ENCODE measurements around the gene NMU. TPM values are rescaled to one million over a fixed set of nuclear protein-coding genes. Genes with fewer than 3 reads are reported as not detected.
"Not testable (repeated sequence)": the region's sequence is repeated elsewhere in the genome, so short reads cannot be mapped to it uniquely, and the experiment has no call there.

Gene NMU
- total RNA-seq, 4 donors from 2014 or later = 0.88 to 9.0 TPM; not detected in 2

GRCh38 chr4:55633903-55634302 lies 2.2 kb downstream of the NMU start:
- Histone ChIP-seq H3K4me1 (peaks cover 5 to 15% of the 10 kb centered on the region in 2 donors), H3K4me3 (replicated peaks in 1 of 3) (no peak overlapping the region), H3K27ac (no peak overlapping the region), H3K27me3 (peaks cover 9% of the 10 kb centered on the region), H3K36me3 (no peaks in the 10 kb centered on the region), H3K9me3 (no peaks in the 10 kb centered on the region)
- WGBS, 2 donors = 84 to 85% methylated on average over 6 of the region's 6 CpGs
- intact Hi-C loops (cut with DNase I) = no loop called here
- TF ChIP-seq POLR2A (IDR thresholded peaks at IDR 0.05) (no peak), CTCF (IDR thresholded peaks at IDR 0.05) (no peak)
- no peak for DNase-seq

GRCh38 chr4:55625835-55626234 lies 10.3 kb downstream of the NMU start:
- Histone ChIP-seq H3K27ac (no peak overlapping the region), H3K4me3 (replicated peaks in 1 of 3) (no peak overlapping the region), H3K4me1 (no peaks in the 10 kb centered on the region), H3K36me3 (no peaks in the 10 kb centered on the region), H3K9me3 (no peaks in the 10 kb centered on the region), H3K27me3 (no peaks in the 10 kb centered on the region)
- TF ChIP-seq POLR2A (IDR thresholded peaks at IDR 0.05) = no peak
- TF ChIP-seq CTCF (IDR thresholded peaks at IDR 0.05) = no peak
- intact Hi-C loops (cut with DNase I) = no loop called here
- no peak for DNase-seq
- 64 to 67% methylated on average over 2 of the region's 2 CpGs for WGBS, 2 donors

GRCh38 chr4:55624063-55624462 lies 12.0 kb downstream of the NMU start:
- intact Hi-C loops (cut with DNase I); H3K27ac ChIP-seq; H3K27me3 ChIP-seq; H3K4me3 ChIP-seq (replicated peaks in 1 of 3); H3K4me1 ChIP-seq; H3K36me3 ChIP-seq; DNase-seq; H3K9me3 ChIP-seq: not testable (repeated sequence)
- 90% methylated on average over 1 of the region's 1 CpG; no CpG with 5 or more reads in 1 of the 2 donors for WGBS, 2 donors

GRCh38 chr4:55618546-55619143 lies 17.5 kb downstream of the NMU start:
- no peaks in the 10 kb centered on the region for H3K36me3 ChIP-seq
- no peaks in the 10 kb centered on the region for H3K4me1 ChIP-seq
- WGBS, 2 donors = 93 to 100% methylated on average over 1 of the region's 1 CpG
- no peaks in the 10 kb centered on the region for H3K9me3 ChIP-seq
- intact Hi-C loops (cut with DNase I) = no loop called here
- no peak for DNase-seq
- no peak for TF ChIP-seq CTCF (IDR thresholded peaks at IDR 0.05)
- no peak for TF ChIP-seq POLR2A (IDR thresholded peaks at IDR 0.05)
- no peak overlapping the region for H3K27ac ChIP-seq
- H3K27me3 ChIP-seq = no peaks in the 10 kb centered on the region
- H3K4me3 ChIP-seq (replicated peaks in 1 of 3) = no peak overlapping the region

GRCh38 chr4:55617587-55618197 lies 18.4 kb downstream of the NMU start:
- intact Hi-C loops (cut with DNase I) = no loop called here
- Histone ChIP-seq H3K27me3 (no peaks in the 10 kb centered on the region), H3K4me1 (no peaks in the 10 kb centered on the region), H3K9me3 (no peaks in the 10 kb centered on the region), H3K36me3 (no peaks in the 10 kb centered on the region), H3K27ac (no peak overlapping the region), H3K4me3 (replicated peaks in 1 of 3) (no peak overlapping the region)
- WGBS, 2 donors = 88 to 95% methylated on average over 1 of the region's 1 CpG
- no peak for TF ChIP-seq CTCF (IDR thresholded peaks at IDR 0.05)
- TF ChIP-seq POLR2A (IDR thresholded peaks at IDR 0.05) = no peak
- DNase-seq = no peak
